Smooth muscle cell (in vitro differentiated cells): Measurements from ENCODE around the gene OSTF1. TPM values are rescaled to one million over a fixed set of nuclear protein-coding genes. Genes with fewer than 3 reads are reported as not detected.

Source experiments
- DNase-seq: peaks from one replicate; lab custom pipeline; 2025; ENCODE audit not compliant: unreplicated experiment; lab: John Stamatoyannopoulos, UW
- H2AFZ ChIP-seq: fragments of 200-600 bp; sonication (generic); 2 replicates; pipeline ENCODE4 v1.6.0; 2016; ENCODE audit warnings: antibody characterized with exemption, low read depth, mild to moderate bottlenecking
- H3F3A ChIP-seq: fragments of 200-600 bp; sonication (generic); 2 replicates; pipeline ENCODE4 v1.6.0; 2017; ENCODE audit warnings: antibody characterized with exemption, low read depth
- H3K27ac ChIP-seq: fragments of 200-600 bp; sonication (generic); 2 replicates; pipeline ENCODE4 v1.5.1; 2016; ENCODE audit warnings: low read depth, mild to moderate bottlenecking
- H3K27me3 ChIP-seq: fragments of 200-600 bp; sonication (generic); 2 replicates; pipeline ENCODE4 v1.6.1; 2016; ENCODE audit warnings: low read depth, mild to moderate bottlenecking
- H3K36me3 ChIP-seq: fragments of 200-600 bp; sonication (generic); 2 replicates; pipeline ENCODE4 v1.5.1; 2016; ENCODE audit warnings: low read depth
- H3K4me1 ChIP-seq: fragments of 200-600 bp; sonication (generic); 2 replicates; pipeline ENCODE4 v1.5.1; 2016; ENCODE audit warnings: low read depth
- H3K4me2 ChIP-seq: fragments of 200-600 bp; sonication (generic); 2 replicates; pipeline ENCODE4 v1.6.0; 2016; ENCODE audit warnings: mild to moderate bottlenecking
- H3K4me3 ChIP-seq: fragments of 200-600 bp; sonication (generic); 2 replicates; pipeline ENCODE4 v1.5.1; 2016; ENCODE audit warnings: mild to moderate bottlenecking
- H3K79me2 ChIP-seq: fragments of 200-600 bp; sonication (generic); 2 replicates; pipeline ENCODE4 v1.6.0; 2016; ENCODE audit warnings: low read depth, mild to moderate bottlenecking
- H3K9ac ChIP-seq: fragments of 200-600 bp; sonication (generic); 2 replicates; pipeline ENCODE4 v1.6.0; 2016; ENCODE audit warnings: low read depth
- H3K9me3 ChIP-seq: fragments of 200-600 bp; sonication (generic); replicated peaks from 2 replicates; pipeline ENCODE4 v1.5.1; 2016; ENCODE audit warnings: low read depth
- H4K20me1 ChIP-seq: fragments of 200-600 bp; sonication (generic); 2 replicates; pipeline ENCODE4 v1.6.0; 2016; ENCODE audit warnings: low read depth
- WGBS: methylation state at CpG from one replicate; pipeline ENCODE4 v1.1.7; 2016; ENCODE audit warnings: low lambda C conversion rate; 5-methylcytosine and 5-hydroxymethylcytosine counted together
- polyA plus RNA-seq: library from polyadenylated mRNA; unstranded; fragments of >200 nt; fragmentation: Nextera tagmentation; extraction: Ambion mirVana; gene quantifications from 2 replicates; pipeline ENCODE4 v1.2.1, GENCODE V29; 2016
- total RNA-seq: library from RNA; depleted of rRNA; stranded (reverse); fragments of >200 nt; gene quantifications from 2 replicates; pipeline ENCODE4 v1.2.3, GENCODE V29; 2014
- TF ChIP-seq, protein P1 (sequence below): fragments of 200-600 bp; sonication (generic); IDR thresholded peaks from 2 replicates; pipeline ENCODE4 v1.5.1; 2017; ENCODE audit warnings: borderline replicate concordance, mild to moderate bottlenecking, antibody characterized with exemption; ENCODE audit not compliant: insufficient read depth, poor library complexity, severe bottlenecking

The OSTF1 gene
- total and polyA plus RNA-seq, 2 experiments from 2014 or later: 40.6 to 44.5 TPM

DNA sequence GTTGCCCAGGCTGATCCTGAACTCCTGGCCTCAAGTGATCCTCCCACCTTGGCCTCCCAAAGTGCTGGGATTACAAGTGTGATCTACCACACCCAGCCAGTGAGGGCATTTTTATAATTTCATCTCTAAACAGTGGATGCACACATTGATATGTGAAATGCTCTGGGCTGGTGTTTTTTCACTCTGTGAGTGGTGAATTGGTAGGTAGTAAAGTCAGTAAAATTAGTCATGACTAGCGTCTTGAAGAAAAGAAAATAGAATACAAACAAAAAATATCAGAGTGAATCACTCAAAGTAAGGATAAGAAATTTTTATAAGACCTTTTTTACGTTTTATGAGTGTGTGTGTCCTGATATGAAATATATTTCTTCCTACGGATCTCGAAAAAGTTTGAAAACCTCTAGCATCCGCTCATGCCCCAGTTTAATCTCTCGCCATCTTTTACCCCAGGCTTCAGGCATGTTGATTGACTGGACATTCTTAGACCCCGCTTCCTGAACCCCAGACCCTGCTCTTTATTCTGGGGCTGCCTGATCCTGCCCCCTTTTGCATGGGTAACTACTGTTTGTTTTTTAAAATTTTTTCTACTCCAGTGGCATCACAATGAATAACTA is 14.0 kb downstream of the OSTF1 start:
- no peak overlapping the region for H3K27ac ChIP-seq
- peaks cover 62% of the 10 kb centered on the region for H3K79me2 ChIP-seq
- H3K9ac ChIP-seq: no peak overlapping the region
- peaks cover 61% of the 10 kb centered on the region for H4K20me1 ChIP-seq
- H2AFZ ChIP-seq: no peak overlapping the region
- H3F3A ChIP-seq: no peaks in the 10 kb centered on the region
- DNase-seq: no peak
- no peak overlapping the region for H3K4me2 ChIP-seq
- WGBS: 94% methylated on average over 7 of the region's 7 CpGs
- peaks cover 3% of the 10 kb centered on the region for H3K4me1 ChIP-seq
- H3K4me3 ChIP-seq: no peak overlapping the region
- no peaks in the 10 kb centered on the region for H3K36me3 ChIP-seq
- TF ChIP-seq, protein P1, sequence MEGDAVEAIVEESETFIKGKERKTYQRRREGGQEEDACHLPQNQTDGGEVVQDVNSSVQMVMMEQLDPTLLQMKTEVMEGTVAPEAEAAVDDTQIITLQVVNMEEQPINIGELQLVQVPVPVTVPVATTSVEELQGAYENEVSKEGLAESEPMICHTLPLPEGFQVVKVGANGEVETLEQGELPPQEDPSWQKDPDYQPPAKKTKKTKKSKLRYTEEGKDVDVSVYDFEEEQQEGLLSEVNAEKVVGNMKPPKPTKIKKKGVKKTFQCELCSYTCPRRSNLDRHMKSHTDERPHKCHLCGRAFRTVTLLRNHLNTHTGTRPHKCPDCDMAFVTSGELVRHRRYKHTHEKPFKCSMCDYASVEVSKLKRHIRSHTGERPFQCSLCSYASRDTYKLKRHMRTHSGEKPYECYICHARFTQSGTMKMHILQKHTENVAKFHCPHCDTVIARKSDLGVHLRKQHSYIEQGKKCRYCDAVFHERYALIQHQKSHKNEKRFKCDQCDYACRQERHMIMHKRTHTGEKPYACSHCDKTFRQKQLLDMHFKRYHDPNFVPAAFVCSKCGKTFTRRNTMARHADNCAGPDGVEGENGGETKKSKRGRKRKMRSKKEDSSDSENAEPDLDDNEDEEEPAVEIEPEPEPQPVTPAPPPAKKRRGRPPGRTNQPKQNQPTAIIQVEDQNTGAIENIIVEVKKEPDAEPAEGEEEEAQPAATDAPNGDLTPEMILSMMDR: no peak
- H3K27me3 ChIP-seq: no peaks in the 10 kb centered on the region
- no peaks in the 10 kb centered on the region for H3K9me3 ChIP-seq

DNA sequence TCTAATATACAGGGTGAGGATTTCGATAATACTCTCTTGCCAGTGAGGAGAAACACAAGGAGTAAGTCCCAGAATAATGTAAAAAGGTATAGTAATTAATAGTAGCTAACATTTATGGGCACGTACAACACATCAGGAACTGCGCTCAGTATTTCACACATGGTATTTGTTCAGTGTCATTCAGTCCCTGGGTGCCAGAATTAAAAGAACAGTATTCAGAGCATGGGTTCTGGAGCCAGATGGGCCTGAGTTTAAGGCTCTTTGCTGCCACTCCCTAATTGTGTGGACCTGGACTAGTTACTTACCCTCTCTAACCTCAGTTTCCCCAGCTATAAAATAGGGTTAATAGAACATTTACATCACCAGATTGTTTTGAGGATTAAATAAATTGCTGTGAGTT is 16.3 kb downstream of the OSTF1 start:
- Histone ChIP-seq H2AFZ (no peak overlapping the region), H3K79me2 (peaks cover 51% of the 10 kb centered on the region), H3K9me3 (no peaks in the 10 kb centered on the region), H3F3A (no peaks in the 10 kb centered on the region), H3K4me1 (peaks cover 3% of the 10 kb centered on the region), H3K27me3 (no peaks in the 10 kb centered on the region), H3K9ac (no peak overlapping the region), H3K36me3 (no peaks in the 10 kb centered on the region), H4K20me1 (peaks cover 46% of the 10 kb centered on the region), H3K27ac (no peak overlapping the region), H3K4me3 (no peak overlapping the region), H3K4me2 (no peak overlapping the region)
- 94% methylated on average over 3 of the region's 3 CpGs for WGBS
- DNase-seq: no peak
- TF ChIP-seq, protein P1: no peak

DNA sequence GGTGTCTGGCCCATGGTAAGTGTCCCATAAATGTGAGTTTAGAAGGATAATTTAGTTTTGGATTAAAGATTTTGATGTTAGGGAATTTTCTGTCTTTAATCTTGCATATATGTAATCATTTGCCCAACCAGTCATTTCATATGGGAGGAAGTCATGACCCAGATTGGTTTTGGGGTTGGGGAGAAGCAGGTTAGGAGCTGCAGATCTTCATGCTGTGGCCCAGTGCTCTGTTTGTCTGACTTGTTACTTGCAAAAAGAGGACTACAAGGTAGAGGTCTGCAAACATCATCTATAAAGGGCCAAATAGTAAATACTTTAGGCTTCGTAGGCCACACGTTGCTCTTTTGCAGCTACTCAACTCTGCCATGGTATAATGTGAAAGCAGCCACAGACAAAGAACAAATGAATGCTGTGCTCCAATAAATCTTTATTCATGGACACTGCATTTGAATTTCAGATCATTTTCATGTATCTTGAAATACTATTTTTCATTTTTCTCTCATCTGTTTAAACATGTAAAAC is 16.8 kb downstream of the OSTF1 start:
- peaks cover 47% of the 10 kb centered on the region for H4K20me1 ChIP-seq
- H3K79me2 ChIP-seq: peaks cover 46% of the 10 kb centered on the region
- no peaks in the 10 kb centered on the region for H3K36me3 ChIP-seq
- H3K9ac ChIP-seq: no peak overlapping the region
- no peak overlapping the region for H3K4me3 ChIP-seq
- H3F3A ChIP-seq: no peaks in the 10 kb centered on the region
- no peak overlapping the region for H2AFZ ChIP-seq
- H3K9me3 ChIP-seq: no peaks in the 10 kb centered on the region
- peaks cover 3% of the 10 kb centered on the region for H3K4me1 ChIP-seq
- H3K27ac ChIP-seq: no peak overlapping the region
- H3K27me3 ChIP-seq: no peaks in the 10 kb centered on the region
- TF ChIP-seq, protein P1: no peak
- DNase-seq: no peak
- WGBS: 91% methylated on average over 2 of the region's 2 CpGs
- H3K4me2 ChIP-seq: no peak overlapping the region

DNA sequence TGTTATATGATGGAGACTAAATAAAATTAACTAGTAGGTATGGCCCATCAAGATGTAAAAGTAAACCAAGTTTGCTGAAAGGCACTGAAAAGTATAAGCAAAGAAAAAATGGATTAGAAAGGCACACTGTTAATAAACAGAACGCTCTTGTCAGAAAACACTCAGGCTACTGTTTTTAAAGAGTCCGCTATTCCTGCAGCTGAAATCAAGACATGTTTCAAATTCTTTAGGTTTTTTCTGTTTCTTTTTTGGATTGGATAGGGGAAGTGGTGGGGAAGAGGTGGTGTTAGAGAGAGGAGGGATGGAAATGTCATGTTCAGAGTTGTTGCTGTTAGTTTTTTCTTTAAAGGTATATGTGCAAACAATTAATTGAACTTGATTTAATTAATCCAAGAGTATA is 17.5 kb downstream of the OSTF1 start:
- WGBS: 37% methylated on average over 2 of the region's 2 CpGs
- Histone ChIP-seq H3K27me3 (no peaks in the 10 kb centered on the region), H2AFZ (no peak overlapping the region), H3K36me3 (no peaks in the 10 kb centered on the region), H3K4me1 (peaks cover 3% of the 10 kb centered on the region), H3F3A (no peaks in the 10 kb centered on the region), H3K4me3 (no peak overlapping the region), H3K9me3 (no peaks in the 10 kb centered on the region), H3K79me2 (peaks cover 42% of the 10 kb centered on the region), H3K27ac (no peak overlapping the region), H3K4me2 (no peak overlapping the region), H4K20me1 (peaks cover 48% of the 10 kb centered on the region), H3K9ac (no peak overlapping the region)
- DNase-seq: no peak
- TF ChIP-seq, protein P1: no peak
